ENCODE data around the gene THAP6.

DNA sequence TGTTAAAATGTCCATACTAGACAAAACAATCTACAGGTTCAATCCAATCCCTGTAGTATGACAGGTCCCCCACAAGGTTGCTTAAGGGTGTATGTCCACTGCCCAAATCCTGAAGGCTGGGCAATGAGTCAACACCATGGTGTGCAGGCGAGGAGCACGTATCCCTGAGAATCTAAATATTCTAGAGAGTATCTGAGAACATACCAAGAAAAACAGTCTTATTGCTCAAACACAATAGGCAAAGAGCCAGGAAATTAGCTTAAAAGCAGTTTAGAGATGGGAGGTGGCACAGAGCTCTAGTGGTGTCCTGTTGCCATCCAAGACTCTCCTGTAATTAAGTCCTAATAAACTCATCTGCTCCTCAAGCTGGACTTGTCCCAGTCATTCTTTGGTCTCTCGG is 37.1 kb upstream of the THAP6 start:
- TF ChIP-seq EZH2phosphoT487 (IDR thresholded peaks at IDR 0.05; ENCODE audit: low read depth, severe bottlenecking, unreplicated experiment): no peak
- TF ChIP-seq, protein P1, sequence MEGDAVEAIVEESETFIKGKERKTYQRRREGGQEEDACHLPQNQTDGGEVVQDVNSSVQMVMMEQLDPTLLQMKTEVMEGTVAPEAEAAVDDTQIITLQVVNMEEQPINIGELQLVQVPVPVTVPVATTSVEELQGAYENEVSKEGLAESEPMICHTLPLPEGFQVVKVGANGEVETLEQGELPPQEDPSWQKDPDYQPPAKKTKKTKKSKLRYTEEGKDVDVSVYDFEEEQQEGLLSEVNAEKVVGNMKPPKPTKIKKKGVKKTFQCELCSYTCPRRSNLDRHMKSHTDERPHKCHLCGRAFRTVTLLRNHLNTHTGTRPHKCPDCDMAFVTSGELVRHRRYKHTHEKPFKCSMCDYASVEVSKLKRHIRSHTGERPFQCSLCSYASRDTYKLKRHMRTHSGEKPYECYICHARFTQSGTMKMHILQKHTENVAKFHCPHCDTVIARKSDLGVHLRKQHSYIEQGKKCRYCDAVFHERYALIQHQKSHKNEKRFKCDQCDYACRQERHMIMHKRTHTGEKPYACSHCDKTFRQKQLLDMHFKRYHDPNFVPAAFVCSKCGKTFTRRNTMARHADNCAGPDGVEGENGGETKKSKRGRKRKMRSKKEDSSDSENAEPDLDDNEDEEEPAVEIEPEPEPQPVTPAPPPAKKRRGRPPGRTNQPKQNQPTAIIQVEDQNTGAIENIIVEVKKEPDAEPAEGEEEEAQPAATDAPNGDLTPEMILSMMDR (IDR thresholded peaks at IDR 0.05; ENCODE audit: poor library complexity): no peak

Measured in hepatocyte (in vitro differentiated cells).